Spinal cord (tissue), 10 donors: ENCODE measurements around the gene LIF. TPM values are rescaled to one million over a fixed set of nuclear protein-coding genes. Genes with fewer than 3 reads are reported as not detected.

Experiments
- DNase-seq, 6 donors: peaks; one replicate each; pipeline versions ENCODE4 v3.0.0 to v3.0.0-alpha.2; 2013 to 2015; ENCODE audit warnings: low spot score in 6 of 6, low read depth in 4 of 6
- H3K27ac ChIP-seq: one replicate; pipeline ENCODE4 v1.5.1; 2013; ENCODE audit warnings: low read depth, low read length, control low read depth
- H3K27me3 ChIP-seq: one replicate; pipeline ENCODE4 v1.6.1; 2013; ENCODE audit warnings: low read length; ENCODE audit not compliant: control insufficient read depth, insufficient read depth
- H3K36me3 ChIP-seq: one replicate; pipeline ENCODE4 v1.6.1; 2013; ENCODE audit warnings: low read length; ENCODE audit not compliant: control insufficient read depth, insufficient read depth
- H3K4me1 ChIP-seq: one replicate; pipeline ENCODE4 v1.6.1; 2013; ENCODE audit warnings: low read length; ENCODE audit not compliant: control insufficient read depth, insufficient read depth
- H3K4me3 ChIP-seq: one replicate; pipeline ENCODE4 v1.5.1; 2013; ENCODE audit warnings: low read depth, low read length, control low read depth
- H3K9me3 ChIP-seq: one replicate; pipeline ENCODE4 v1.6.1; 2013; ENCODE audit warnings: low read length; ENCODE audit not compliant: control insufficient read depth, insufficient read depth
- WGBS: methylation state at CpG from one replicate; pipeline ENCODE4 v1.1.5; 2013; ENCODE audit warnings: missing lambda C conversion rate; ENCODE audit not compliant: insufficient coverage; 5-methylcytosine and 5-hydroxymethylcytosine counted together
- polyA plus RNA-seq, 2 donors: library from polyadenylated mRNA; unstranded; fragments of 120-200 nt; gene quantifications; one replicate each; pipeline ENCODE4 v1.2.1, GENCODE V29; 2013; ENCODE audit not compliant: insufficient read length in 2 of 2
- total RNA-seq, 2 donors: library from RNA; depleted of rRNA in 1 of 2; stranded (reverse); fragments of 120-200 nt in 1 of 2; fragments of >200 nt in 1 of 2; gene quantifications; one replicate each; pipeline versions ENCODE4 v1.2.3 to v1.2.4, GENCODE V29; 2013 to 2014
- donor health status: healthy.

Gene LIF
- total and polyA plus RNA-seq, 4 donors = 0.20 to 0.84 (median 0.53) TPM

DNA sequence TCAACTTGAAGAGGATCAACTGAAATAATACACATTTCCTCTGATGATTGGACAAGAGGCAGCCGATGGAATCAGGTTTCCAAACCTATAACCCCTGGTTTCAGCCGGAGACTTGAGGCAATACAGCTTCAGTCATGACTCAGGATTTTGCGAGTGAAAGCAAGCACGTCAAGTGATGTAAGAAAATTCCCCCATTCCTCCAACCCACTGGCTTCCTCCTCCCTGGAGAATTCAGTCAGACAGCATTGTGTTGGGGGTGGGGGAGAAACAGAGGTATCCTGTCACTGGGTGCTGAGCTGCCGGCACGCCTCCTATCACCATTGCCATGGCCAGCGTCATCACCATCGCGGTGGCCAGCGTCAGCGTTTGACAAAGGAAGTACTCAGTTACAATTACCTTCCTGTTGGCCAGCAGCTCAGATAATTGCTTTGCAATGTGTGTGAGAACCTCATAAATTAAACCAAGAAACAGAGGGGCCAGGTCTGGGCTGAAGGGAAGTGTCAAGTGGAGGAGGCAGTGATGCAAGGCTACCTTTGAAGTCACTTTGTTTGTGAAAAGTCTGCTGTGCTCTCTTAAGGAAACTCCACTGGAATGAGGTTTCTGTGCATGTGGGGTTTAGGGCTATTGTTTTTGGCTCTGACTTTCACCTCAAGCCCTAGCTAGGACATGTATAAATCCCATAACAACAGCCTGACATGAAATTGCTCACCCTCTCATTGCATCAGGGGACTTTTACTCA is 50.2 kb downstream of the LIF start:
- no peaks in the 10 kb centered on the region for H3K27me3 ChIP-seq
- WGBS = no CpG with 5 or more reads among the region's 11 CpGs
- no peak overlapping the region for H3K4me3 ChIP-seq
- H3K9me3 ChIP-seq = no peaks in the 10 kb centered on the region
- no peaks in the 10 kb centered on the region for H3K36me3 ChIP-seq
- peak overlapping the region; percentile 88 for H3K27ac ChIP-seq
- DNase-seq = peak in 2 of 6 donors; percentile 68 to 71
- H3K4me1 ChIP-seq = peaks cover 8% of the 10 kb centered on the region

DNA sequence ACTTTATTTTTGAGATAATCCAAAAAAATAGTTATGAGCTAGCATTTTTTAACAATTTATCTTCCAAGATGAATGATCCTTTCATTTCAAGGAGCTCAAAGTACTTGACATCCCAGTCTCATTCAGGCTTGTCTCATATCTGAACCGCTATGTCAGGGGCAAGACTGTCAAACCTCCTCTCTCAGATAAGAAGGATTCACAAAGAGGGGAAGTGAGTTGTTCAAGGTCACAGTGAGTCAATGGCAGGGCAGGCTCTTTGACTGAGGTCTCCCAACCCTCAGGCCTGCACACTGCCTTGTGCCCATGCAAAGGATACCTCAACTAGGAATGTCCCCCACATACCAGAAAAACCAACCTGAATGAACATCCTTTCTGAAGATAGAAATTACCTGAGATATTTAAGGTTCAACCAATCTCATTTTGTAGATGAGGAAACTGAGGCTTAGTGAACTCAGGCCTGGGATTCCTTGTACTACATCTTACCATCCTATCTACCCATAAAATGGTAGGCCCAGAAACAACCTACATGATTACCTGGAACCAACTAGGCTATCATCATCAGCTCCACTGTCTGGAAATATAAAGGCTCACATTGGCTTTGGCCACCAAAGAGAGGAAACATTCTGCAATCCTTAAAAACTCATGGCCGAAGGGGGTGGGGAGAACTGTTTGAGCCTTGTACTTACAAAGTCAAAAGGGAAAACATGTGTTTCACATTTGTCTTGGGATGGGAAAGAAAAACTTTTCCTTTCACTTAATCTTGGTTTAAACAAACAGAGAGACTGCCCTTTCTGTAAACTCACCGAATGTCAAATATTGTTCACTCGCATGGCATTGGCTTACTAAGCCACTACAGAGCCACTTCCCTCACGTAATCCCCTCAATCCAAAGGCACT is 51.1 kb downstream of the LIF start:
- no peaks in the 10 kb centered on the region for H3K27me3 ChIP-seq
- WGBS = 58% methylated on average over 3 of the region's 5 CpGs
- peaks cover 8% of the 10 kb centered on the region for H3K4me1 ChIP-seq
- no peak overlapping the region for H3K4me3 ChIP-seq
- H3K36me3 ChIP-seq = no peaks in the 10 kb centered on the region
- no peaks in the 10 kb centered on the region for H3K9me3 ChIP-seq
- DNase-seq = peak in 1 of 6 donors; percentile 64
- H3K27ac ChIP-seq = peak overlapping the region; percentile 88

DNA sequence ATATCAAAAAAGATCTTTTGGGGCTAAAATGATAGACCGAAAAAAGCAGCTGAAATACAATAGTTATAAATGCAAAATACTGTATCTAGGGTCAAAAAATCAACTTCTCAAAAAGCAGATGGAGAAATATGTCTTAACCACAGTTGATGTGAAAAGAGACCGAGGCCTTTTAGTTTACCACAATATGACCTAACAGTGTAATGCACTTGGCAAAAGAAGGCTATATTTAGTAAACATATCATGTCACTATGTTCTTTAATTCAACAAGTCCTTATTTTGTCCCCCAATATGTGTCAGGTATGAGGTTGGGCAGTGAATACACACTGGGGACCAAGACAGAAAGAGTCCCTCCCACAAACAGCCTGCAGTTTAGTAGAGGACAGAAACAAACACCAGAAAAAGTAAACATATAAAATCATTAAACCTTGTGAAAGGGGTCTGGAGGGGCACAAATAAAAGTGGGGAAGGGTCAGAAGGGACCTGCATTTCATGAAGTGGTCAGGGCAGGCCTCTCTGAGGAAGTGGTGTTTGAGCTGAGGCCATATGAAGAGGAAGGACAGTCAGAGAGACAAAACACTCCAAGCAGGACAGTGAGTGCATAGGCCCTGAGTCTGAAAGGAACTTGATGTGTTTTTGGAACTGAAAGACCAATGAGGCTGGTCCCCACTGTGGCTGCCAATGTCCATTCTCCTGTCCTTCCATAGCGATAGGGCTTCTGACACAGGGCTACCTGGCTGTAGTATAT is 53.4 kb downstream of the LIF start:
- no peaks in the 10 kb centered on the region for H3K27me3 ChIP-seq

DNA sequence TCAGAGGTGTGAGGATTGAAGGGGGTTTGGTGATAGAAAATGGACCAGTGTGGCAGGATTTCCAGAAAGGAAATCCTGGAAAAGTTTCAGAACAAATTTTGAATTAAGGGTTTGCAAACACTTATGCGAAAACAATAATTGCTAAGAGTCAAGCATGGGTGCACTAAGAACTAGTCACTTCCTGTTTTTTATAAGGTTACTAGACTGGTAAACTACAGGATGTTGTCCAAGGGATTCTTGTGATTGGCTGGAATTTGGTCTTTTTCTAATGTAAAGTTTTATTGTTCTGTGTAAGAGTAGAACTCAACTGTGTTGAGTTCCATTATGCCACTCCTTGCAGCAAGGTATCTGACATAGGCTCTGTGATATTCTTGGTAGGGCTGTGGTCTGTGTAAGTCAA is 54.1 kb downstream of the LIF start:
- Histone ChIP-seq H3K36me3 (no peaks in the 10 kb centered on the region), H3K9me3 (no peaks in the 10 kb centered on the region), H3K4me1 (peaks cover 8% of the 10 kb centered on the region), H3K27ac (no peak overlapping the region), H3K4me3 (no peak overlapping the region), H3K27me3 (no peaks in the 10 kb centered on the region)
- no peak for DNase-seq
- no CpG with 5 or more reads among the region's 1 CpG for WGBS

More for the DNA sequence above, 53.4 kb downstream of the LIF start:
- no peaks in the 10 kb centered on the region for H3K9me3 ChIP-seq
- H3K4me1 ChIP-seq = peaks cover 8% of the 10 kb centered on the region
- H3K36me3 ChIP-seq = no peaks in the 10 kb centered on the region
- no CpG with 5 or more reads among the region's 3 CpGs for WGBS
- H3K27ac ChIP-seq = no peak overlapping the region
- H3K4me3 ChIP-seq = no peak overlapping the region
- DNase-seq = no peak

DNA sequence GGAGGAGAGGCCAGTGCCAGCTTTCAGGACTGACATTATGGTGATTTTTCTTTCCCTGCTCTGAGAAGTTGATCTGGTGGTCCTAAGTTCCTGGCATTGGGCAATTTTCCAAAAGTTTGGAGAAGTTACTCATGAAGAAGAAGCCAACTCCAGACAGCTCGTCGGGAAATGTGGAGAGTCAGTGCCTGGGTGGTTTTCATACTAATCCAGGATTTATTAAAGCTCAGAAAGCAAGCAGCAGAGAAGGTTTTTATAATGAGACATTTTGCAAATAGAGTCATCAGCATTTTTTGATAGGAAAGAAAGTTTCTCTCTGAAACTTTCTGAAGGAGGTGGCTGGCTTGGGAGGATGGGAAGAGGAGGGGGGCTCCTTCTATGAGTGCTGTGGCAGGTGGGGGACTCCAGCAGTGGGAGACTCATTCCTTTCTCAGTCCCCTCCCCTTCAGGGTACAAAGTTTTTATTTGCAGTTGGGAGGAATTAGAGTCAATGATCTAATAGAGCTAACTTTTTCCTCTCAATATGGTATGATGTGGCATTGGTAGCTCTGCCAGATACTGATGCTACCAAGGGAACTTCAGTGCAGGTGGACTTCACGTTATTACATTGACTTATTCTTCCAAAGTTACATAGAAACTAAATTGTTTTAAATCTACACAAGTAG is 55.4 kb downstream of the LIF start:
- no peaks in the 10 kb centered on the region for H3K36me3 ChIP-seq
- WGBS = 50% methylated on average over 2 of the region's 3 CpGs
- no peak for DNase-seq
- H3K4me3 ChIP-seq = no peak overlapping the region
- H3K9me3 ChIP-seq = no peaks in the 10 kb centered on the region
- H3K4me1 ChIP-seq = peaks cover 1% of the 10 kb centered on the region
- no peaks in the 10 kb centered on the region for H3K27me3 ChIP-seq
- no peak overlapping the region for H3K27ac ChIP-seq

DNA sequence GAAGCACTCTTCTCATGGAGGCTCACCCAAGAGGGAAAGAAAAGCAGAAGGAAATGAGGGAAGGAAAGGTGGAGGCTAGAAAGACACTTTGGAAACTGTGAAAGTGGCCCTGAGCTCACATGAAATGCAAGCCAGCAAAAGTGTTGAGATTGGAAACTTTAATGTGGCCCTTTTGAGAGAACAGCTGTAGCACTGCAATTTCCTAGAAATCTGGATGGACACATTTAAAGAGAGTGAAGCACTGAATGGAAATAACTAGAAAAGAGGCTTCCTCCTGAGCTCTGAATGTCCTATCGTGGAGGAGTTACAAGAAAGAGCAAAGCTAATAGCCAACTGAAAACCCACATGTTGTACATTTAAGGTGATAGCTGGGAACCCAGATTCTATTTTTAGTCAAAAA is 56.0 kb downstream of the LIF start:
- Histone ChIP-seq H3K9me3 (no peaks in the 10 kb centered on the region), H3K36me3 (no peaks in the 10 kb centered on the region), H3K4me3 (no peak overlapping the region), H3K27ac (peak overlapping the region; percentile 29), H3K27me3 (no peaks in the 10 kb centered on the region), H3K4me1 (no peaks in the 10 kb centered on the region)
- DNase-seq = peak in 2 of 6 donors; percentile 21 to 49
- WGBS = no CpG with 5 or more reads among the region's 1 CpG

Other genes starting within 250 kb of the LIF start
- gene HORMAD2, start 166.3 kb downstream of the LIF start, total RNA-seq = under 1 TPM; 0.11 to 0.59 TPM
- gene HORMAD2, start 166.3 kb downstream of the LIF start, polyA plus RNA-seq = under 1 TPM; 0.15 to 0.86 TPM
- 1 to 10 TPM in 1 of 2 donors, under 1 TPM in 1; 0.39 to 1.9 TPM for gene OSM, start 20.1 kb upstream of the LIF start, total RNA-seq
- under 1 TPM; 0.62 to 0.68 TPM for gene OSM, start 20.1 kb upstream of the LIF start, polyA plus RNA-seq
- gene CASTOR1, start 42.7 kb upstream of the LIF start, total RNA-seq = 10 to 100 TPM in 1 of 2 donors, 1 to 10 TPM in 1; 6.6 to 34.9 TPM
- gene CASTOR1, start 42.7 kb upstream of the LIF start, polyA plus RNA-seq = 10 to 100 TPM; 10.4 to 17.4 TPM
- 10 to 100 TPM in 1 of 2 donors, 1 to 10 TPM in 1; 9.1 to 16.3 TPM for gene TBC1D10A, start 80.2 kb upstream of the LIF start, total RNA-seq
- 10 to 100 TPM; 18.0 to 24.5 TPM for gene TBC1D10A, start 80.2 kb upstream of the LIF start, polyA plus RNA-seq
- gene SF3A1, start 110.1 kb upstream of the LIF start, total RNA-seq = 10 to 100 TPM; 25.2 to 50.1 TPM
- 100 to 1,000 TPM; 139 to 140 TPM for gene SF3A1, start 110.1 kb upstream of the LIF start, polyA plus RNA-seq
- 1 to 10 TPM; 4.2 to 6.0 TPM for gene CCDC157, start 110.2 kb upstream of the LIF start, total RNA-seq
- 10 to 100 TPM in 1 of 2 donors, 1 to 10 TPM in 1; 9.6 to 10.1 TPM for gene CCDC157, start 110.2 kb upstream of the LIF start, polyA plus RNA-seq
- gene RNF215, start 140.7 kb upstream of the LIF start, total RNA-seq = 10 to 100 TPM; 16.0 to 23.6 TPM
- 10 to 100 TPM; 35.0 to 40.5 TPM for gene RNF215, start 140.7 kb upstream of the LIF start, polyA plus RNA-seq
- 10 to 100 TPM; 11.2 to 14.7 TPM for gene SEC14L2, start 150.3 kb upstream of the LIF start, total RNA-seq
- gene SEC14L2, start 150.3 kb upstream of the LIF start, polyA plus RNA-seq = 10 to 100 TPM; 21.0 to 22.3 TPM
- 1 to 10 TPM; 2.1 to 9.5 TPM for gene MTFP1, start 179.0 kb upstream of the LIF start, total RNA-seq
- 1 to 10 TPM; 6.3 to 6.5 TPM for gene MTFP1, start 179.0 kb upstream of the LIF start, polyA plus RNA-seq
- gene SEC14L3, start 225.3 kb upstream of the LIF start, total RNA-seq = not detected
- gene SEC14L3, start 225.3 kb upstream of the LIF start, polyA plus RNA-seq = under 1 TPM in 1 of 2 donors, not detected in 1; 0.14 TPM